Gastroesophageal sphincter (tissue), 4 donors: ENCODE results near the gene PDPN. TPM values are rescaled to one million over a fixed set of nuclear protein-coding genes. Genes with fewer than 3 reads are reported as not detected.

Experiments used
- ATAC-seq: fragments of 150-250 bp; one replicate; pipeline ENCODE4 v1.9.1; 2016; ENCODE audit warnings: mild to moderate bottlenecking, moderate library complexity
- H3K27ac ChIP-seq, 4 donors: fragments of 200-600 bp; sonication (generic) in 3 of 4; 1 replicate in 3 of 4; 2 replicates in 1 of 4; pipeline ENCODE4 v1.5.1; 2016 to 2019
- H3K27me3 ChIP-seq: fragments of 200-600 bp; sonication (generic); one replicate; pipeline ENCODE4 v1.5.1; 2019
- H3K36me3 ChIP-seq, 2 donors: fragments of 200-600 bp; sonication (generic); one replicate each; pipeline ENCODE4 v1.5.1; 2019; ENCODE audit warnings: control low read depth in 1 of 2
- H3K4me1 ChIP-seq, 3 donors: fragments of 200-600 bp; sonication (generic); 1 replicate in 2 of 3; 2 replicates in 1 of 3; pipeline ENCODE4 v1.5.1; 2016 to 2019; ENCODE audit warnings: control low read depth in 2 of 3
- H3K4me3 ChIP-seq, 2 donors: fragments of 200-600 bp; sonication (generic); one replicate each; pipeline ENCODE4 v1.5.1; 2019; ENCODE audit warnings: mild to moderate bottlenecking in 1 of 2, moderate library complexity in 1 of 2
- H3K9me3 ChIP-seq, 3 donors: fragments of 200-600 bp; sonication (generic); one replicate each; pipeline ENCODE4 v1.5.1; 2017 to 2019; ENCODE audit warnings: control low read depth in 2 of 3
- CTCF ChIP-seq, 4 experiments: fragments of 200-600 bp in 2 of 4; fragments of 450-650 bp in 2 of 4; sonication (generic) in 1 of 4; IDR thresholded peaks; one replicate each; pipeline ENCODE4 v1.5.1; 2017 to 2019; ENCODE audit warnings: antibody characterized with exemption in 4 of 4, mild to moderate bottlenecking in 2 of 4, moderate library complexity in 2 of 4
- EP300 ChIP-seq: sonication (generic); formaldehyde crosslinking; IDR thresholded peaks from one replicate; pipeline ENCODE4 v1.6.1; 2017; ENCODE audit warnings: antibody characterized with exemption, mild to moderate bottlenecking
- POLR2A ChIP-seq, 2 donors: fragments of 450-650 bp; IDR thresholded peaks; one replicate each; pipeline ENCODE4 v1.6.1; 2017; ENCODE audit warnings: antibody characterized with exemption in 2 of 2, mild to moderate bottlenecking in 2 of 2, moderate library complexity in 1 of 2
- POLR2AphosphoS5 ChIP-seq: sonication (generic); formaldehyde crosslinking; IDR thresholded peaks from one replicate; pipeline ENCODE4 v1.6.1; 2017; ENCODE audit warnings: antibody characterized with exemption
- WGBS, 2 donors: methylation state at CpG; one replicate each; pipeline ENCODE4 v1.1.5; 2018; ENCODE audit warnings: low coverage in 1 of 2; 5-methylcytosine and 5-hydroxymethylcytosine counted together
- total RNA-seq, 4 donors: library from RNA; depleted of rRNA; stranded (reverse); fragments of >200 nt; gene quantifications; one replicate each; pipeline ENCODE4 v1.1.0, GENCODE V29; 2016

The PDPN gene
- total RNA-seq, 4 donors from 2014 or later: 10.9 to 31.6 (median 17.3) TPM

- no peak for ATAC-seq
- H3K27me3 ChIP-seq: no peaks in the 10 kb centered on the region
- peaks cover 0 to 7% (median 0%) of the 10 kb centered on the region in 3 donors for H3K4me1 ChIP-seq
- no peaks in the 10 kb centered on the region for H3K9me3 ChIP-seq
- 89% methylated on average over 4 of the region's 11 CpGs; no CpG with 5 or more reads in 1 of the 2 donors for WGBS, 2 donors
- H3K4me3 ChIP-seq: no peak overlapping the region
- H3K27ac ChIP-seq: peak overlapping the region in 2 of 4 donors; percentile 62 to 67
- H3K36me3 ChIP-seq: no peaks in the 10 kb centered on the region
- TF ChIP-seq POLR2AphosphoS5 (no peak), POLR2A (IDR thresholded peaks at IDR 0.05) (no peak), CTCF (IDR thresholded peaks at IDR 0.05) (no peak)
Observed at GRCh38 chr1:13618483-13618882, 34.9 kb downstream of the PDPN start.

DNA sequence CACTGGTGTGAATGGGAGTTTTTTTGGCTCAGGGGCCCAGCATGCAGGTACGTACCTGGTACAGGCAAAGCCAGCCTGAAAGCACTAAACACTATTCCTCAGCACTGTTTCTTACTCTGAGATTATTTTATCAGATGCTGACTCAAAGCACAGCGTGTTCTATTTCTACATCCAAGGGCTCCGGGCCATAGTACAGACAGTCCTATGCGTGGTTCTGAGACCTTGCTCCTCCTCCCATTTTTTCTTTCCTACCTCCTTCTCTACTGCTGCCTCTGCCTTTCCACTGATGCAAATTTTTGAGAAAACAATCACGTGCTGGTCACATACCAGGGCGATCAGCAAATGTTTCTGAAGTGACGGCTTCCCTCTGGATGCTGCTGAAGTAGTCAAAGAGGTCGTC is 36.3 kb downstream of the PDPN start:
- peak; percentile 79 for ATAC-seq
- Histone ChIP-seq H3K27me3 (no peaks in the 10 kb centered on the region), H3K36me3 (no peaks in the 10 kb centered on the region), H3K9me3 (no peaks in the 10 kb centered on the region), H3K4me3 (no peak overlapping the region), H3K27ac (peak overlapping the region in 3 of 4 donors; percentile 43 to 67 (median 62)), H3K4me1 (peaks cover 0 to 7% (median 0%) of the 10 kb centered on the region in 3 donors)
- WGBS, 2 donors: 47 to 68% methylated on average over 3 to 8 of the region's 8 CpGs
- TF ChIP-seq POLR2A (IDR thresholded peaks at IDR 0.05) (no peak), POLR2AphosphoS5 (peak; percentile 74)

DNA sequence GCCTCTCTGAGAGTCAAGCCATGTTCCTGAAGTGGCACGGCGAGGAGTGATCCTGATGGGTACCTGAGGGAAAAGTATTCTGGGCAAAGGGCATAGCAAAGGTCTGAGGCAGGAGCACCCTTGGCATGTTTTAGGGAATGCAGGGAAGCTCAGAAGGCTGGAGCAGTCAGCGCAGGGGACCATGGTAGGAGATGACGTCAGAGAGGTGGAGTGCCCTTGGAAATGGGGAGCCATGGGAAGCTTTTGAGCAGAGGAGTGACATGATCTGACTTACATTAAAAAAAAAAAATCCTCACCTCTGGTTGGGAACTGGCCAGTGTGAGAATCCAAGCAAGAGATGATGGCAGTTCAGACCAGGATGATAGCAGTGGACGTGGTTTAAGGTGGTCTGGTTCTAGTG is 37.2 kb downstream of the PDPN start:
- H3K9me3 ChIP-seq: no peaks in the 10 kb centered on the region
- no peak overlapping the region for H3K4me3 ChIP-seq
- no peaks in the 10 kb centered on the region for H3K27me3 ChIP-seq
- H3K4me1 ChIP-seq: peaks cover 0 to 7% (median 0%) of the 10 kb centered on the region in 3 donors
- TF ChIP-seq POLR2A (IDR thresholded peaks at IDR 0.05) (no peak), EP300 (no peak), POLR2AphosphoS5 (no peak), CTCF (IDR thresholded peaks at IDR 0.05) (no peak)
- no peaks in the 10 kb centered on the region for H3K36me3 ChIP-seq
- H3K27ac ChIP-seq: peak overlapping the region in 2 of 4 donors; percentile 48 to 59
- no peak for ATAC-seq
- WGBS, 2 donors: 93 to 94% methylated on average over 3 to 5 of the region's 5 CpGs

DNA sequence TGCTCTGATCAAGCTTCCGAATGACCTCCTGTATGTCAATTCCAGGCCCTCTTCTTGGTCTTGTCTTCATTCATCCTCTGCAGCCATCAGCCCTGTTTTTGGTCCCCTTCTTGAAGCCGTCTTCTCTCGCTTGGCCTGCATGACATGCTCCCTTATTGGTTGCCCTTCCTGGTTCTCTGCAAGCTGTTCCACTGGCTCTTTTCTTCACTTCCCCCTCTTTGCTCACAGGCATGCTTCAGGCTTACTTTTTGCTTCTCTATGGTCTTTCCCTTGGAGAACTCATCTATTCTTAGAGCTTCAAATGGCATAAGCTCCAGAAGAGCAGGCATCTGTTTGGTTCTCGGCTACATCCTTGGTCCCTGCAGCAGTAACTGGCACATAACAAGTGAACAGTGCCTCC is 38.8 kb downstream of the PDPN start:
- 95 to 96% methylated on average over 4 of the region's 4 CpGs for WGBS, 2 donors
- Histone ChIP-seq H3K36me3 (no peaks in the 10 kb centered on the region), H3K27me3 (no peaks in the 10 kb centered on the region), H3K9me3 (no peaks in the 10 kb centered on the region), H3K4me3 (no peak overlapping the region), H3K4me1 (no peaks in the 10 kb centered on the region), H3K27ac (no peak overlapping the region)
- no peak for ATAC-seq
- TF ChIP-seq POLR2A (IDR thresholded peaks at IDR 0.05) (no peak), CTCF (IDR thresholded peaks at IDR 0.05) (no peak), POLR2AphosphoS5 (no peak), EP300 (no peak)

DNA sequence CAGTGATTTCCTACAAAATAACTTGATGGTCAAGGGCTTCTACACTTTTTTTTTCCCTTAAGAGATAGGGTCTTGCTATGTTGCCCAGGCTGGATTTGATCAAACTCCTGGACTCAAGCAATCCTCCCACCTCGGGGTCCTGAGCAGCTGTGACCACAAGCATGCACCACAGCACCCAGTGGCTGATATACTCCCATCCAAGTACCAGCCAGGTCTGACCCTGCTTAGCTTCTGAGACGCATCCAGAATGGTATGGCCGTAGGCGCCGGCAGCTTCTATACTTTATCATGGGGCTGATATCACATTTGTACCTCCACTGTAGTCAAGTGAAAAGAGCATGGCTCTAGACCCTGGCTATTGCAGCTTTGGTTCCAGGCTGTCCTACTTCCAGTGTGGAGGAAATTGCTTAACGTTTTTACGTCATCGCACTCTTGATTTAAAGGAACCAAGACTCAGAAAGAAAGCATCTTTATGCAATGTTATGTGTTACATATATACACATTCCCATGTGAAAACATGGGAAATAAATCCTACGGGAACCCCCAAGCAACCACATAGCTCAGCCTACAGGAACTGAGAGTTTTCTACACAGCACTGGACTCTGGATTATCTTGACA is 39.5 kb downstream of the PDPN start:
- Histone ChIP-seq H3K36me3 (no peaks in the 10 kb centered on the region), H3K4me3 (no peak overlapping the region), H3K4me1 (no peaks in the 10 kb centered on the region), H3K27me3 (no peaks in the 10 kb centered on the region), H3K9me3 (no peaks in the 10 kb centered on the region), H3K27ac (no peak overlapping the region)
- no peak for TF ChIP-seq POLR2A (IDR thresholded peaks at IDR 0.05)
- no peak for TF ChIP-seq POLR2AphosphoS5
- TF ChIP-seq EP300: no peak
- TF ChIP-seq CTCF (IDR thresholded peaks at IDR 0.05): no peak
- peak; percentile 26 for ATAC-seq
- 86 to 87% methylated on average over 8 of the region's 9 CpGs for WGBS, 2 donors
